GM12878 (cell line): ENCODE results near the gene TTLL7. TPM values are rescaled to one million over a fixed set of nuclear protein-coding genes. Genes with fewer than 3 reads are reported as not detected.

ENCODE experiments used
- ATAC-seq: fragments of 200-7000 bp; cut with Tn5 transposase; 3 replicates; pipeline ENCODE4 v1.9.1; 2020; ENCODE audit warnings: mild to moderate bottlenecking, moderate library complexity
- BruUV-seq: library from RNA; stranded (reverse); fragments of 400-500 nt; replicated peaks from 2 replicates; lab custom pipeline; 2021; lab: Mats Ljungman, UMichigan
- CTCF ChIA-PET: fragments of 300-600 bp; sonication (Branson Sonifier 250); formaldehyde crosslinking; extraction: SDS; loops from one replicate; lab custom pipeline; 2021; ENCODE audit warnings: inconsistent platforms; lab: Yijun Ruan, JAX
- POLR2A ChIA-PET: fragments of 350-600 bp; formaldehyde crosslinking; extraction: SDS; loops from one replicate; lab custom pipeline; 2021; ENCODE audit warnings: inconsistent platforms; lab: Charles Lee
- RAD21 ChIA-PET: fragments of 300-600 bp; sonication (Branson Sonifier 250); formaldehyde crosslinking; loops from one replicate; lab custom pipeline; 2023; ENCODE audit warnings: antibody characterized with exemption; ENCODE audit not compliant: unreplicated experiment; lab: Charles Lee
- SMC1A ChIA-PET: fragments of 300-600 bp; sonication (Branson Sonifier 250); formaldehyde crosslinking; loops from one replicate; lab custom pipeline; 2023; ENCODE audit not compliant: unreplicated experiment, uncharacterized antibody; lab: Charles Lee
- DNase-seq: peaks from one replicate; pipeline ENCODE4 v3.0.0-alpha.2; 2011; ENCODE audit warnings: low read depth, low spot score
- FAIRE-seq: peaks from 3 replicates; lab custom pipeline; 2011; peaks lifted over from hg19 to GRCh38; lab: Jason Lieb, UNC
- H2AFZ ChIP-seq: 2 replicates; pipeline ENCODE4 v1.6.0; 2011; ENCODE audit warnings: low read depth, low read length, control low read depth; ENCODE audit not compliant: control insufficient read depth
- H3K27ac ChIP-seq: 2 replicates; pipeline ENCODE4 v1.5.1; 2011; ENCODE audit warnings: control low read depth; ENCODE audit not compliant: control insufficient read depth, insufficient read depth
- H3K27me3 ChIP-seq, 2 experiments: replicated peaks in 1 of 2; 2 replicates each; pipeline versions ENCODE4 v1.6.0 to v1.6.1; 2011; ENCODE audit warnings: low read length in 1 of 2; ENCODE audit not compliant: control insufficient read depth in 2 of 2, insufficient read depth in 2 of 2
- H3K36me3 ChIP-seq, 2 experiments: 2 replicates each; pipeline ENCODE4 v1.5.1; 2011; ENCODE audit warnings: low read length in 1 of 2; ENCODE audit not compliant: control insufficient read depth in 2 of 2, insufficient read depth in 2 of 2
- H3K4me1 ChIP-seq: 2 replicates; pipeline ENCODE4 v1.6.1; 2011; ENCODE audit warnings: mild to moderate bottlenecking, low read length, moderate library complexity, mixed read lengths; ENCODE audit not compliant: control insufficient read depth, insufficient read depth
- H3K4me2 ChIP-seq: 2 replicates; pipeline ENCODE4 v1.6.0; 2011; ENCODE audit warnings: control low read depth; ENCODE audit not compliant: control insufficient read depth, insufficient read depth
- H3K4me3 ChIP-seq: fragments of 200-600 bp; sonication (generic); 2 replicates; pipeline ENCODE4 v1.5.1; 2016
- H3K79me2 ChIP-seq: 2 replicates; pipeline ENCODE4 v1.6.0; 2011; ENCODE audit warnings: low read length; ENCODE audit not compliant: control insufficient read depth, insufficient read depth
- H3K9ac ChIP-seq: 2 replicates; pipeline ENCODE4 v1.8.0; 2011; ENCODE audit warnings: low read length, control low read depth, mixed read lengths; ENCODE audit not compliant: control insufficient read depth, insufficient read depth
- H3K9me3 ChIP-seq: replicated peaks from 3 replicates; pipeline ENCODE4 v1.5.1; 2011; ENCODE audit warnings: mild to moderate bottlenecking, low read length; ENCODE audit not compliant: control insufficient read depth, insufficient read depth
- H4K20me1 ChIP-seq: 2 replicates; pipeline ENCODE4 v1.6.0; 2011; ENCODE audit not compliant: control insufficient read depth, insufficient read depth
- ASH2L ChIP-seq: fragments of 300-600, 200-600 bp; sonication (generic); IDR thresholded peaks from 2 replicates; pipeline ENCODE4 v1.6.1; 2017; ENCODE audit warnings: low read depth, mild to moderate bottlenecking, borderline replicate concordance
- CTCF ChIP-seq, 3 experiments: IDR thresholded peaks in 2 of 3; conservative IDR thresholded peaks in 1 of 3; 2 replicates each; pipeline ENCODE4 v1.5.1; 2011; ENCODE audit warnings: low read depth in 3 of 3, low read length in 3 of 3, mild to moderate bottlenecking in 3 of 3, control low read depth in 2 of 3, moderate library complexity in 2 of 3, inconsistent platforms in 1 of 3, mixed read lengths in 1 of 3; ENCODE audit not compliant: control insufficient read depth in 2 of 3, insufficient read depth in 1 of 3; ENCODE audit errors: extremely low read depth in 1 of 3
- EP300 ChIP-seq, 2 experiments: fragments of 150-350 bp in 1 of 2; IDR thresholded peaks; 2 replicates each; pipeline ENCODE4 v1.6.1; 2011 to 2012; ENCODE audit warnings: low read depth in 2 of 2, low read length in 2 of 2, borderline replicate concordance in 1 of 2, improper control_type of control experiment in 1 of 2, inconsistent platforms in 1 of 2; ENCODE audit not compliant: control insufficient read depth in 1 of 2
- EZH2 ChIP-seq: IDR thresholded peaks from 2 replicates; pipeline ENCODE4 v1.6.1; 2012; ENCODE audit warnings: low read depth, mild to moderate bottlenecking, control low read depth, inconsistent platforms, low read length, borderline replicate concordance; ENCODE audit not compliant: control insufficient read depth
- GABPA ChIP-seq: IDR thresholded peaks from 2 replicates; pipeline ENCODE4 v1.6.1; 2014; ENCODE audit warnings: antibody characterized with exemption, low read depth, mild to moderate bottlenecking, inconsistent platforms
- HDAC2 ChIP-seq: fragments of 200-600 bp; sonication (generic); IDR thresholded peaks from 2 replicates; pipeline ENCODE4 v1.6.1; 2017
- NBN ChIP-seq: fragments of 450-650 bp; IDR thresholded peaks from 2 replicates; pipeline ENCODE4 v1.6.1; 2016
- PAX5 ChIP-seq: IDR thresholded peaks from 2 replicates; pipeline ENCODE4 v1.6.1; 2011; ENCODE audit warnings: low read depth, low read length, borderline replicate concordance
- STAT3 ChIP-seq: IDR thresholded peaks from 2 replicates; pipeline ENCODE4 v1.6.1; 2011; ENCODE audit warnings: low read depth, low read length, improper control_type of control experiment
- WGBS: methylation state at CpG from one replicate; pipeline ENCODE4 v1.1.6; 2016; ENCODE audit warnings: low lambda C conversion rate; ENCODE audit not compliant: insufficient replicate concordance, insufficient coverage; ENCODE audit errors: missing lambda C conversion rate; 5-methylcytosine and 5-hydroxymethylcytosine counted together
- in situ Hi-C: fragments of 300-500 bp; cut with MboI; formaldehyde crosslinking; loops from 9 replicates; pipeline ENCODE4 v1.14.3; 2018; ENCODE audit warnings: mixed read lengths
- intact Hi-C: fragments of 100-400 bp; cut with micrococcal nuclease; formaldehyde crosslinking; loops from one replicate; pipeline ENCODE4 v1.14.2; 2022; ENCODE audit not compliant: unreplicated experiment
- polyA plus RNA-seq, 11 experiments: library from polyadenylated mRNA; depleted of rRNA in 4 of 11; unstranded in 6 of 11; stranded (reverse) in 5 of 11; fragments of >200 nt; fragmentation: Nextera tagmentation in 4 of 11; fragmentation: Illumina TruSeq in 1 of 11; extraction: Ambion mirVana in 4 of 11; extraction: Trizol in 1 of 11; gene quantifications; 1 replicate in 1 of 11; 2 replicates in 10 of 11; pipeline versions ENCODE4 v1.2.1 to v1.2.3, GENCODE V29; 2011 to 2016; ENCODE audit warnings: inconsistent platforms in 2 of 11, missing spikeins in 2 of 11, low read depth in 1 of 11
- total RNA-seq, 4 experiments: library from RNA; depleted of rRNA in 3 of 4; stranded (reverse); fragments of >200 nt in 3 of 4; fragmentation: Illumina TruSeq in 1 of 4; extraction: Trizol in 1 of 4; gene quantifications; 2 replicates each; pipeline versions ENCODE4 v1.2.1 to v1.2.3, GENCODE V29; 2013 to 2021

TTLL7 gene
- total and polyA plus RNA-seq, 10 of the 15 experiments (the other 5 are each of a cell fraction or from before 2014, with no cell fraction given): 0.03 to 1.4 (median 0.61) TPM

- no peaks in the 10 kb centered on the region for H3K36me3 ChIP-seq
- ChIA-PET SMC1A (interaction anchor here (0.6 kb wide), 2 partner anchors 23 to 63 kb away, joined by 3 read pairs; no protein-coding TSS in a partner anchor), POLR2A (no interaction called here), CTCF (no interaction called here), RAD21 (no interaction called here)
- TF ChIP-seq HDAC2 (no peak), PAX5 (no peak), NBN (no peak), CTCF (IDR thresholded peaks at IDR 0.05 in 2 of 3, conservative IDR thresholded peaks at IDR 0.05 in 1 of 3; ENCODE audit: control insufficient read depth in 2 of 3, extremely low read depth in 1 of 3, insufficient read depth in 1 of 3, low read depth in 3 of 3, low read length in 3 of 3) (no peak), EZH2 (no peak), ASH2L (no peak), STAT3 (no peak), EP300 (IDR thresholded peaks at IDR 0.05; ENCODE audit: borderline replicate concordance in 1 of 2, control insufficient read depth in 1 of 2, low read depth in 2 of 2, low read length in 2 of 2) (no peak), GABPA (no peak)
- no peak overlapping the region for H3K4me2 ChIP-seq
- FAIRE-seq: no peak
- H3K79me2 ChIP-seq: no peaks in the 10 kb centered on the region
- in situ Hi-C loops: no loop called here
- no peaks in the 10 kb centered on the region for H3K4me1 ChIP-seq
- intact Hi-C loops: no loop called here
- H4K20me1 ChIP-seq: no peaks in the 10 kb centered on the region
- DNase-seq: no peak
- H2AFZ ChIP-seq: no peak overlapping the region
- 53% methylated on average over 4 of the region's 4 CpGs for WGBS
- H3K4me3 ChIP-seq: no peak overlapping the region
- ATAC-seq: no peak
- no peak overlapping the region for H3K9ac ChIP-seq
- no peaks in the 10 kb centered on the region for H3K9me3 ChIP-seq
- H3K27ac ChIP-seq: no peak overlapping the region
- no peaks in the 10 kb centered on the region for H3K27me3 ChIP-seq
- BruUV-seq: no TSS peak
Observed at GRCh38 chr1:83845437-83846071, 153.4 kb downstream of the TTLL7 start.
